Brain pericyte (primary cell): ENCODE data around the gene CYTH3.

ENCODE experiments used
- DNase-seq: peaks from one replicate; pipeline ENCODE4 v3.0.0-alpha.2; 2012; ENCODE audit warnings: low read depth, low spot score

Gene CYTH3

DNA sequence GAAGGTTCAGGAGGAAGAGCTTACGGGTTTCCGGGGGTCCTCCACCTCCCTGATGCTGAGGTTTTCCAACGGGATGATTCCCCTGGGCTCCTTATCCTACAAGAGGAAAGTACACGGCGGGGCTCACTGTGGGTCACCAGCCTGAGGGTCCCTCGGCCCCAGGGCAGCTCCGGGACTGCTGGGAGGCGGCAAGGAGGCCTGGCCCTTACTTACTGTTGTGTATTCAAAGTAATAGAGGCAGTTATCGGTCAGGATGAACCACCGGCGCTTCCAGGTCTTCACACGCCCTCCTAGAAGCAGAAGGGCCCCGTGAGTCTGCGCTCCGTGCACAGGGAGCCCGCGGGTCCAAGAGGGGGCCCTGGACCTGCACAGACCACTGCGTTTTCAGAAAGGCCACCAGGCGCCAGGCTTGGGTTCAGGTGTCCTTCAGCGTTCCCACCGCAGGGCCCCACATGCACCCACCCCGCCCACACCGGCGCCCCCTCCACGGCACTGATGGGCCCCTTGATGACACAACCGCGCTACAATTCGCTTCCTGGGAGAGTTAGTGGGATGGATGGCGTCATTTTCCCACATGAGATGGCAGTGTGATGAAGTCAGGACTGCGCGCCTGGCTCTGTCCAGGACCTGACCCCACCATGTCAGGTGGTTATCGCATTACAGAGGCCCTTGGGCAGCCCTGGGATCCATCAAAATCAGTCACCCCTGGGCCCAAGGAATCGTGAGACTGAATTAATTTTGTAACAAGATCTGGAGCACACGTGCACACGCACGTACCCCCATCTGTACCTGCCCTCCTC is 106.7 kb downstream of the CYTH3 start:
- DNase-seq: no peak

GRCh38 chr7:6165075-6165474 is 107.3 kb downstream of the CYTH3 start:
- no peak for DNase-seq

- no peak for DNase-seq
Observed at GRCh38 chr7:6164491-6164890, 107.9 kb downstream of the CYTH3 start.

GRCh38 chr7:6164010-6164409 is 108.4 kb downstream of the CYTH3 start:
- DNase-seq: no peak

GRCh38 chr7:6163402-6163801 is 109.0 kb downstream of the CYTH3 start:
- DNase-seq: no peak

DNA sequence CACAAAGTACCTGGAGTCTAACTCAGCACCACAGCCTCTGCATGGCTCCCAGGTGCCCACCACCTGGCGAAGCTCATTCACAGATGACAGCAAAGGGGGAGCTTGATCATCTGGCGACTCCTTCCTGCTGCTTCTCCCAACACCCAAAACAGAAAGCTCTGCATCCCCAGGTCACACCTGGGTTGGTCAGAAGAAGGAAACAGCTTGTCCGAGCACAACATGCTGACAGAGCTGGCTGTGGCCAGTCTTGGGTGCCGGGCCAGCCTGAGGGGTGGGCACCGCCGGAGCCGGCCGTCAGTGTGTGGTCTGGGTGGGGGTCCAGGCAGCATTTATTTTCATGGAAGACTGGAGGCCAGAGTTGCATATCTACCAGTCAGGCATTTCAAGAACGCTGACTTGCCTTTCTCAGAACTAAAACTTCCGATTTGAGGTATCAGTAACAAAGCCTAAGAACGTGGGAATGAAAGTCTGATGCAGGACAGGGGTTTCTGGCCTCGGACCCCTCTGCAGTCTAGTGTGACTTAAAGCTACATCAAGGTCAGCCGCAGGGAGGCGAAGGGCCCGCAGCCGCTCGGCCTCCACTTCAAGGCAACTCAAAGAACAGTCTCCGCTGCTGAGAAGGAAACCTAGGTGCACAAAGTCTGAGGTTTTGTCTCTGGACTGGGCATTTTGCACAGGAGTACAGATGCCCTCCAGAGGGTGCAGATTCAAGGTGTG is 109.6 kb downstream of the CYTH3 start:
- DNase-seq: no peak

DNA sequence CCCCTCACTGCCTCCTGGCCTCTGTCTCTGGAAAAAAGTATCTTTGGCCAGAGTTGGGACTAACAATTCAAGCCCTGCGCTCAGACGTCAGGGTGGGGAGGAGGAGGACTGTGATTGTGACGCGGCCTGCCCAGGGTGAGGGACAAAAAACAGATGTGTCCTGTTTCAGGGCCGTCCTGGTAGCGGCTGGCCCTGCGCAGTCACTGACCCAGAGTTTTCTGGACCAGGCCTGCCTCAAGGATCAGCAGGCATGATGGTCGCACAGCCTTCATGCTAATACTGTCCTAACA is 110.1 kb downstream of the CYTH3 start:
- no peak for DNase-seq

DNA sequence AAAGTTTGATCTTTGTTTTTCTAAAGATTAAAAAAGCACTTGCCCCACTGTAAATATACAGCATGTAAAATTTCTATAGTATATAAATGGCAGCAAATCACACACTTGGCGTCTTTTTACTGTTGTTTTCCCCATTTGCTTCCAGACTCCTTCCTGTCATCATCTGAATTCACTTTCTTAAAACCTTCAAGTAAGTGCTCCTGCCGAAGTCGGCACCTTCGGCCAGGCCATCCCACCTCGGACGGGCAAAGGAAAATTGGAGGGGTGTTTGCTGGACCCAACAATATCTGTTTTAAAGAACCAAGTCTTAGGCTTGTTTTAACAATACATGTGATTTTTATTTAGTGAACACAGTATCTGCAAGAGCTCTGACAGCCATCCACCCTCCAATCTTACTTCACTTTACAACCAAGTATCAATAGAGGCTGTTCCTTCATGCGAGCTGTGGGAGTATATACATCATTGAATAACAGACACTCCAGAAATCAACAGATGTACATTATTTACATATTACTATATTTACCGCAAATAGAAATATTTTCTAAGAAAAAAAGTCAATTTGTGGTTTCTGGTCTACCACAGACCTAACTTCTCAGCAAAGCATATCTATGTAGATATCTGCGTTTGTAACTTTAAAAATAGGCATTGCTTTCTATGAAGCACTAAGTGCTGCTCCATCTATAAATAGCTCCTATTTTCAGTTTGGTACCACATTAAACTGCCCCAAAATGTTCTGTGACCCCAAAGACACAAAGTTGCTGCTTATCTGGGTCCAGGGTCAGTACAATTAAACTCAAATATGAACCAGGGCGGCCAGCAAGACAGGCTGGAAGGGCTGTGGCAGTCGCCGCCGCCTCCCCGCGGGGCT is 110.7 kb downstream of the CYTH3 start:
- no peak for DNase-seq

- no peak for DNase-seq
Observed at GRCh38 chr7:6160191-6160623, 112.2 kb downstream of the CYTH3 start.

DNA sequence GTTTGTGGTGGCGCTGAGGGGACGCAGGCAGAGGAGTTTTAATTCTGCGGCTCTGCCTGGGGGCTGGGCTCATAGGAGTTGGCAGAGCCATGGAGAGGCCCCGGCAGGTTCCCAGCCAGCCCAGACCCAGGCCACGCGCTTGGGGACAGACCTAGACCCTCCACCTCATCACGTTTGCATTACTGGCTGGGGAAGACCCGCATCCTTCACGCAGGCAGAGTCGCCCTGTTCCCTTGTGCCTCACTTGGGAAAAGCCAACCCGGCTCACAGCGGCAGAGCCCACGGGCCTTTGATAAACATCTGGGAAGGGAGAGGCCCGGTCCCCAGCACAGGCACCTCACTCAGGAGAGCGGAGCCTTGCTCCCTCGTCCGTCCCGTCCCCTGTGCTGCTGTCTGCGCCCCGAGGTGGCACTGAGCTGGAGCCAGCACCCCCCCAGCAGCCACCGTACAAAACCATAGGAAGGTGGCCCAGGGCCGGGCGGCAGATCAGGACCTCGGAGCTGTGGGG is 112.8 kb downstream of the CYTH3 start:
- DNase-seq: no peak

DNA sequence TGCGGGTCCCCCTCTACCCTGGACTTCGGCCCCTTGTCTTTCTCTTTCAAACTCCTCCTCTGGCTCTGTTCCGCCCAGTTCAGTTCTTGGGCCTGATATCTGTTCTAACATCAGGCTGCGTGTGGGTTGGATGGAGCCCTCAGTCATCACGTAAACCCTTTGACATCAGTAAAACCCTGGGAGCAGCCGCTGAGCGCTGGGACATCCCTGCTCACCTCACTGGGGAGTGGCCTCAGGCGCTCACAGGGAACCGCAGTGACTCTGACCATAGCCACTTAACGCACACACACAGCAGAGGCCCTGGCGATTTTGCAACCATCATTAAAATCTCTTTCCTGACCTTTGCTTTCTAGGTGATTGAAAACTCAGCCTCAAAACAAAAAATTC is 113.3 kb downstream of the CYTH3 start:
- no peak for DNase-seq

GRCh38 chr7:6158424-6159096 is 113.9 kb downstream of the CYTH3 start:
- DNase-seq: no peak

GRCh38 chr7:6157685-6158423 is 114.6 kb downstream of the CYTH3 start:
- no peak for DNase-seq

DNA sequence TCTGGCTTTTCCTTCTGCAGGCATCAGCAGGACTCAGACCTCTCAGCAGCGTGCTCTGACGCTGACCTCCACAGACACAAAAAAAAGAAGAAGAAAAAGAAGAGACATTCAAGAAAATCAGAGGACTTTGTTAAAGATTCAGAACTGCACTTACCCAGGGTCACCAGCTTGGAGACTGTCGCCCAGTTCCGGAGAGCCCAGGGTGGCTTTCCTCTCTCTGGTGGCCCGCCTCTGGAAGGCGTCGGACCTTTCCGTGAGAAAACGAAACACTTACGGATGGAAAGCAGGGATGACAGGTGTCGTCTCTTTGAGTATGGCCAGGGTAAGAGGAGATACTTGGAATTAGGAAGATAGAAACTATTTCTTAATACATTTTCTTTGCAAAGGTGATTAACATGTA is 115.7 kb downstream of the CYTH3 start:
- DNase-seq: no peak

DNA sequence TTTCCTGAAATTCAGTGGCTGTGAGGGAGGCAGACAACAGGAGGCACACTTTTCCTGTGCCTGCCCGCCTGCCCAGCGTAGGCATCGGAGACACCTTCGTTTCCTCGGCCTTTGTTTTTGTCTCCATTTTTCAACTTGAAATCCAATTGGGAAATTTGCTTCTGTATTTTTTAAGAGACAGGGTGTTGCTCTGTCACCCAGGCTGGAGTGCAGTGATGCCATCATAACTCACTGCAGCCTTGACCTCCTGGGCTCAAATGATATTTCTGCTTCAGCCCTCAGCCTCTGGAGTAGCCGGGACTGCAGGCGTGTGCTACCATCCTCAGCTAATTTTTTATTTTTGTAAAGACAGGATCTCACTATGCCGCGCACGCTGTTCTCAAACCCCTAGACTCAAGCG is 116.8 kb downstream of the CYTH3 start:
- no peak for DNase-seq

DNA sequence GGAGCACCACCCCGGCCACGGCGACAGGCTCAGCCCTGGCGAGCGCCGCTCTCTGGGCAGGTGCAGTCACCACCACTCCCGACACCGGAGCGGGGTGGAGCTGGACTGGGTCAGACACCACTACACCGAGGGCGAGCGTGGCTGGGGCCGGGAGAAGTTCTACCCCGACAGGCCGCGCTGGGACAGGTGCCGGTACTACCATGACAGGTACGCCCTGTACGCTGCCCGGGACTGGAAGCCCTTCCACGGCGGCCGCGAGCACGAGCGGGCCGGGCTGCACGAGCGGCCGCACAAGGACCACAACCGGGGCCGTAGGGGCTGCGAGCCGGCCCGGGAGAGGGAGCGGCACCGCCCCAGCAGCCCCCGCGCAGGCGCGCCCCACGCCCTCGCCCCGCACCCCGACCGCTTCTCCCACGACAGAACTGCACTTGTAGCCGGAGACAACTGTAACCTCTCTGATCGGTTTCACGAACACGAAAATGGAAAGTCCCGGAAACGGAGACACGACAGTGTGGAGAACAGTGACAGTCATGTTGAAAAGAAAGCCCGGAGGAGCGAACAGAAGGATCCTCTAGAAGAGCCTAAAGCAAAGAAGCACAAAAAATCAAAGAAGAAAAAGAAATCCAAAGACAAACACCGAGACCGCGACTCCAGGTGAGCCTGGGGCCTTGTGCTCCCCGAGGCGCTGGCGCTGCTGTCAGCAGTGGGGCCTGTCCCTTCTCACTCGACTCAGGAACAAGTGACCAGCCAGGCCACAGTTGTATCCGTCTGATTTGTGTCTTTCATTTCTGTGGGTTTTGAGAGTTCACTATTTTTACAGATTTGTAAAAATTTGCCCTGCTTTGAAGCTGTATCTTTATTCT is 117.7 kb downstream of the CYTH3 start:
- DNase-seq: no peak

DNA sequence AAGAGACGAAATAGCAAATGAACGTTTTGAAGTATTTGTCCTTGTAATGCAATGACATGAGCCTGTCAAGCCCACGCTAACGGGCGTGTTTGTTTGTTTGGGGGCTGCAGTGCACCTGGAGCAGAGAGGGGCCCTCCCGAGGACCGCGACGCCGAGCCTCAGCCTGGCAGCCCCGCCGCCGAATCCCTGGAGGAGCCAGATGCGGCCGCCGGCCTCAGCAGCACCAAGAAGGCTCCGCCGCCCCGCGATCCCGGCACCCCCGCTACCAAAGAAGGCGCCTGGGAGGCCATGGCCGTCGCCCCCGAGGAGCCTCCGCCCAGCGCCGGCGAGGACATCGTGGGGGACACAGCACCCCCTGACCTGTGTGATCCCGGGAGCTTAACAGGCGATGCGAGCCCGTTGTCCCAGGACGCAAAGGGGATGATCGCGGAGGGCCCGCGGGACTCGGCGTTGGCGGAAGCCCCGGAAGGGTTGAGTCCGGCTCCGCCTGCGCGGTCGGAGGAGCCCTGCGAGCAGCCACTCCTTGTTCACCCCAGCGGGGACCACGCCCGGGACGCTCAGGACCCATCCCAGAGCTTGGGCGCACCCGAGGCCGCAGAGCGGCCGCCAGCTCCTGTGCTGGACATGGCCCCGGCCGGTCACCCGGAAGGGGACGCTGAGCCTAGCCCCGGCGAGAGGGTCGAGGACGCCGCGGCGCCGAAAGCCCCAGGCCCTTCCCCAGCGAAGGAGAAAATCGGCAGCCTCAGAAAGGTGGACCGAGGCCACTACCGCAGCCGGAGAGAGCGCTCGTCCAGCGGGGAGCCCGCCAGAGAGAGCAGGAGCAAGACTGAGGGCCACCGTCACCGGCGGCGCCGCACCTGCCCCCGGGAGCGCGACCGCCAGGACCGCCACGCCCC is 118.5 kb downstream of the CYTH3 start:
- DNase-seq: no peak

DNA sequence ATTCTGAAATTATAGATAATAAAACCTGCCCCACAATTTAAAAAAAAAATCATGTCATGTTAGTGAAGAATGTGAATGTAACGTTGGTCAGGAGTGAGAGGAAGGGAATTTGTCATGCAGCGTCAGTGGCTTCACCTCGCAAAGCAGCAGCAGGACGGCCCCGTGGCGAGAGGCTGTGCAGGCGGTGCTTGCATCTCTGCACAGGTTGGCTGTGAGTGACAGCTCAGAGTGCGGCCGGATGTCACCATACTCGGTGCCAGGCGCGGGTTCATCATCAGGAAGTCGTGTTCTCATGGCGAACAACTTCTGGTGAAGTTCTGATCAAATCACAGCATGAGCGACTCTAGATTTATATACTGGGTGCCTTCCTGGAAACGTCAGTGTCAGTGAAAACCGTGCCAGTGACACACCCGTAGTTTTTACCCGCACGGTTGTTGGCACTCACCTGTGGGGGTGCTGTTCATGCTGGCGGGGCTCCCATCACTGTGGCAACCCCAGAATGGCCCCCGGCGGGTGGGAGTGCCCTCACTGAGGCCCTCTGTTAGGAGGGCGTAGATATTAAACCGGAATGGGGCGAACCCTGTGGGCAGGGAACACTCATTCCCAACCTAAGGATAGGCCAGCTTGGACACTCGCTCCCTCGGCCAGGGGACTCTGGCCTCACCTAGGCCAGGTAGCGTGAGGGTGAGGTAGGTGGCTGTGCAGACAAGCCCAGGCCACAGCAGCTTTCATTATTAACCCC is 120.3 kb downstream of the CYTH3 start:
- no peak for DNase-seq
